GM12891 (cell line): ENCODE measurements around the gene CMIP.
"Not testable (repeated sequence)": the region's sequence is repeated elsewhere in the genome, so short reads cannot be mapped to it uniquely, and the experiment has no call there.

Experiments used
- PAX5 ChIP-seq: IDR thresholded peaks from 2 replicates; pipeline ENCODE4 v1.6.1; 2011; ENCODE audit warnings: low read length, moderate library complexity, mild to moderate bottlenecking; ENCODE audit not compliant: insufficient read depth, severe bottlenecking
- POLR2A ChIP-seq: IDR thresholded peaks from 2 replicates; pipeline ENCODE4 v1.6.1; 2011; ENCODE audit warnings: low read depth, low read length, control low read depth
- POLR2AphosphoS5 ChIP-seq: IDR thresholded peaks from 2 replicates; pipeline ENCODE4 v1.6.1; 2011; ENCODE audit warnings: low read depth, low read length, control low read depth
- SPI1 ChIP-seq: IDR thresholded peaks from 2 replicates; pipeline ENCODE4 v1.6.1; 2011; ENCODE audit warnings: low read depth, low read length, control low read depth

DNA sequence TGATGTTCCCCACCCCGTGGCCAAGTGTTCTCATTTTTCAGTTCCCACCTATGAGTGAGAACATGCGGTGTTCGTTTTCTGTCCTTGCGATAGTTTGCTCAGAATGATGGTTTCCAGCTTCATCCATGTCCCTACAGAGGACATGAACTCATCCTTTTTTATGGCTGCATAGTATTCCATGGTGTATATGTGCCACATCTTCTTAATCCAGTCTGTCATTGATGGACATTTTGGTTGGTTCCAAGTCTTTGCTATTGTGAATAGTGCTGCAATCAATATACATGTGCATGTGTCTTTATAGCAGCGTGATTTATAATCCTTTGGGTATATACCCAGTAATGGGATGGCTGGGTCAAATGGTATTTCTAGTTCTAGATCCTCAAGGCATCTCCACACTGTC is 244.2 kb downstream of the CMIP start:
- not testable (repeated sequence) for TF ChIP-seq PAX5, POLR2A, POLR2AphosphoS5, SPI1
